Lower leg skin (tissue), 3 donors: Measurements from ENCODE around the gene MYO18A.

Experiments used
- POLR2A ChIP-seq, 2 donors: fragments of 450-650 bp; IDR thresholded peaks; one replicate each; pipeline ENCODE4 v1.6.1; 2016 to 2017; ENCODE audit warnings: antibody characterized with exemption in 2 of 2, mild to moderate bottlenecking in 1 of 2, moderate library complexity in 1 of 2
- TF ChIP-seq, protein P1 (sequence below), 3 donors: fragments of 450-650 bp; IDR thresholded peaks; one replicate each; pipeline ENCODE4 v1.5.1; 2016; ENCODE audit warnings: antibody characterized with exemption in 3 of 3, mild to moderate bottlenecking in 3 of 3, moderate library complexity in 2 of 3

- TF ChIP-seq, protein P1, sequence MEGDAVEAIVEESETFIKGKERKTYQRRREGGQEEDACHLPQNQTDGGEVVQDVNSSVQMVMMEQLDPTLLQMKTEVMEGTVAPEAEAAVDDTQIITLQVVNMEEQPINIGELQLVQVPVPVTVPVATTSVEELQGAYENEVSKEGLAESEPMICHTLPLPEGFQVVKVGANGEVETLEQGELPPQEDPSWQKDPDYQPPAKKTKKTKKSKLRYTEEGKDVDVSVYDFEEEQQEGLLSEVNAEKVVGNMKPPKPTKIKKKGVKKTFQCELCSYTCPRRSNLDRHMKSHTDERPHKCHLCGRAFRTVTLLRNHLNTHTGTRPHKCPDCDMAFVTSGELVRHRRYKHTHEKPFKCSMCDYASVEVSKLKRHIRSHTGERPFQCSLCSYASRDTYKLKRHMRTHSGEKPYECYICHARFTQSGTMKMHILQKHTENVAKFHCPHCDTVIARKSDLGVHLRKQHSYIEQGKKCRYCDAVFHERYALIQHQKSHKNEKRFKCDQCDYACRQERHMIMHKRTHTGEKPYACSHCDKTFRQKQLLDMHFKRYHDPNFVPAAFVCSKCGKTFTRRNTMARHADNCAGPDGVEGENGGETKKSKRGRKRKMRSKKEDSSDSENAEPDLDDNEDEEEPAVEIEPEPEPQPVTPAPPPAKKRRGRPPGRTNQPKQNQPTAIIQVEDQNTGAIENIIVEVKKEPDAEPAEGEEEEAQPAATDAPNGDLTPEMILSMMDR (IDR thresholded peaks at IDR 0.05), result no peak
- no peak for TF ChIP-seq POLR2A (IDR thresholded peaks at IDR 0.05)
These were observed 59.8 kb downstream of the MYO18A start for GRCh38 chr17:29120433-29120832.
